GM11168 (cell line): Measurements from ENCODE around the gene UBE2R2.
"Not testable (repeated sequence)": the region's sequence is repeated elsewhere in the genome, so short reads cannot be mapped to it uniquely, and the experiment has no call there.

Experiments used
- in situ Hi-C: fragments of 300-500 bp; cut with MboI; formaldehyde crosslinking; loops from one replicate; pipeline ENCODE4 v1.12.0; 2022; ENCODE audit warnings: low sequenced_read_pairs; ENCODE audit not compliant: unreplicated experiment

UBE2R2 gene

GRCh38 chr9:33836261-33836660 is 19.3 kb downstream of the UBE2R2 start:
- in situ Hi-C loops: not testable (repeated sequence)

GRCh38 chr9:33837138-33837537 is 20.2 kb downstream of the UBE2R2 start:
- in situ Hi-C loops: no loop called here

- in situ Hi-C loops: no loop called here
Measured at GRCh38 chr9:33840381-33840780, 23.4 kb downstream of the UBE2R2 start.

- in situ Hi-C loops: no loop called here
Measured at GRCh38 chr9:33843312-33843961, 26.5 kb downstream of the UBE2R2 start.

GRCh38 chr9:33846231-33846630 is 29.3 kb downstream of the UBE2R2 start:
- in situ Hi-C loops: no loop called here

- in situ Hi-C loops: not testable (repeated sequence)
Measured at GRCh38 chr9:33847894-33848205, 30.9 kb downstream of the UBE2R2 start.

GRCh38 chr9:33850267-33850629 is 33.3 kb downstream of the UBE2R2 start:
- in situ Hi-C loops: loop anchor here (5.0 kb wide), 1 partner anchor 38 kb away; no protein-coding TSS in a partner anchor

GRCh38 chr9:33850677-33851076 is 33.7 kb downstream of the UBE2R2 start:
- in situ Hi-C loops: loop anchor here (5.0 kb wide), 1 partner anchor 38 kb away; no protein-coding TSS in a partner anchor

GRCh38 chr9:33851301-33851700 is 34.3 kb downstream of the UBE2R2 start:
- in situ Hi-C loops: loop anchor here (5.0 kb wide), 1 partner anchor 39 kb away; no protein-coding TSS in a partner anchor

GRCh38 chr9:33852216-33852826 is 35.4 kb downstream of the UBE2R2 start:
- in situ Hi-C loops: loop anchor here (5.0 kb wide), 1 partner anchor 40 kb away; no protein-coding TSS in a partner anchor

GRCh38 chr9:33856247-33856646 is 39.3 kb downstream of the UBE2R2 start:
- in situ Hi-C loops: no loop called here

GRCh38 chr9:33858423-33858822 is 41.5 kb downstream of the UBE2R2 start:
- in situ Hi-C loops: no loop called here

- in situ Hi-C loops: no loop called here
Measured at GRCh38 chr9:33860200-33860871, 43.4 kb downstream of the UBE2R2 start.

GRCh38 chr9:33861917-33862453 is 45.0 kb downstream of the UBE2R2 start:
- in situ Hi-C loops: no loop called here

- in situ Hi-C loops: not testable (repeated sequence)
Measured at GRCh38 chr9:33863027-33863426, 46.1 kb downstream of the UBE2R2 start.

GRCh38 chr9:33867747-33868439 is 50.9 kb downstream of the UBE2R2 start:
- in situ Hi-C loops: no loop called here

GRCh38 chr9:33868440-33868973 is 51.5 kb downstream of the UBE2R2 start:
- in situ Hi-C loops: no loop called here

GRCh38 chr9:33869243-33869642 is 52.3 kb downstream of the UBE2R2 start:
- in situ Hi-C loops: not testable (repeated sequence)

GRCh38 chr9:33877727-33878489 is 60.9 kb downstream of the UBE2R2 start:
- in situ Hi-C loops: no loop called here
